ENCODE data around the gene CPPED1. TPM values are rescaled to one million over a fixed set of nuclear protein-coding genes. Genes with fewer than 3 reads are reported as not detected.
"Not testable (repeated sequence)": the region's sequence is repeated elsewhere in the genome, so short reads cannot be mapped to it uniquely, and the experiment has no call there.

Gene CPPED1
- total RNA-seq, 1 donor from 2014 or later, result 7.7 TPM

GRCh38 chr16:12819126-12820117, 15.7 kb upstream of the CPPED1 start:
- no peaks in the 10 kb centered on the region for H3K9me3 Mint-ChIP-seq

GRCh38 chr16:12818326-12818725, 14.6 kb upstream of the CPPED1 start:
- no peaks in the 10 kb centered on the region for H3K4me1 Mint-ChIP-seq
- H3K27me3 Mint-ChIP-seq (ENCODE audit: low read depth), result peaks cover 6% of the 10 kb centered on the region
- H3K9me3 Mint-ChIP-seq, result no peaks in the 10 kb centered on the region
- H3K27ac Mint-ChIP-seq, result no peak overlapping the region
- H3K4me3 Mint-ChIP-seq, result no peak overlapping the region
- H3K36me3 Mint-ChIP-seq, result no peaks in the 10 kb centered on the region
- no peak for DNase-seq (ENCODE audit: low spot score in 2 of 2, unreplicated experiment in 2 of 2)
- TF ChIP-seq CTCF (IDR thresholded peaks at IDR 0.05; ENCODE audit: unreplicated experiment), result no peak

More at GRCh38 chr16:12819126-12820117, 15.7 kb upstream of the CPPED1 start:
- H3K27ac Mint-ChIP-seq, result no peak overlapping the region
- no peaks in the 10 kb centered on the region for H3K36me3 Mint-ChIP-seq
- H3K27me3 Mint-ChIP-seq (ENCODE audit: low read depth), result peaks cover 6% of the 10 kb centered on the region
- H3K4me1 Mint-ChIP-seq, result no peaks in the 10 kb centered on the region
- H3K4me3 Mint-ChIP-seq, result no peak overlapping the region
- DNase-seq (ENCODE audit: low spot score in 2 of 2, unreplicated experiment in 2 of 2), result peak; percentile 42 to 79
- peak; percentile 79 for TF ChIP-seq CTCF (IDR thresholded peaks at IDR 0.05; ENCODE audit: unreplicated experiment)

GRCh38 chr16:12816791-12817214, 13.1 kb upstream of the CPPED1 start:
- H3K36me3 Mint-ChIP-seq; H3K4me1 Mint-ChIP-seq; H3K27me3 Mint-ChIP-seq (ENCODE audit: low read depth); DNase-seq (ENCODE audit: low spot score in 2 of 2, unreplicated experiment in 2 of 2); H3K9me3 Mint-ChIP-seq; H3K27ac Mint-ChIP-seq; H3K4me3 Mint-ChIP-seq: not testable (repeated sequence)

- no peak for TF ChIP-seq CTCF (IDR thresholded peaks at IDR 0.05; ENCODE audit: unreplicated experiment)
- Mint-ChIP-seq H3K9me3 (peaks cover 4% of the 10 kb centered on the region), H3K27ac (no peak overlapping the region), H3K27me3 (ENCODE audit: low read depth) (peaks cover 3% of the 10 kb centered on the region), H3K4me3 (no peak overlapping the region), H3K4me1 (no peaks in the 10 kb centered on the region), H3K36me3 (no peaks in the 10 kb centered on the region)
- DNase-seq (ENCODE audit: low spot score in 2 of 2, unreplicated experiment in 2 of 2), result no peak
Observed at GRCh38 chr16:12815361-12815760, 11.7 kb upstream of the CPPED1 start.

- H3K27me3 Mint-ChIP-seq (ENCODE audit: low read depth); H3K4me1 Mint-ChIP-seq; H3K9me3 Mint-ChIP-seq; DNase-seq (ENCODE audit: low spot score in 2 of 2, unreplicated experiment in 2 of 2); H3K4me3 Mint-ChIP-seq; H3K27ac Mint-ChIP-seq; H3K36me3 Mint-ChIP-seq: not testable (repeated sequence)
Observed at GRCh38 chr16:12813734-12814133, 10.0 kb upstream of the CPPED1 start.

GRCh38 chr16:12813321-12813720, 9.6 kb upstream of the CPPED1 start:
- DNase-seq (ENCODE audit: low spot score in 2 of 2, unreplicated experiment in 2 of 2); H3K4me1 Mint-ChIP-seq; H3K36me3 Mint-ChIP-seq; H3K4me3 Mint-ChIP-seq; H3K27ac Mint-ChIP-seq; H3K27me3 Mint-ChIP-seq (ENCODE audit: low read depth); H3K9me3 Mint-ChIP-seq: not testable (repeated sequence)

Measured in mesothelial cell of epicardium (in vitro differentiated cells).